PFSK-1 (cell line): ENCODE results near the gene BTG2.

ENCODE experiments used
- FOXP2 ChIP-seq: optimal IDR thresholded peaks from 2 replicates; pipeline ENCODE3; 2011; ENCODE audit warnings: borderline replicate concordance, control low read depth, inconsistent platforms; ENCODE audit not compliant: insufficient read depth; ENCODE audit errors: extremely low read length, extremely low read depth
- POLR2AphosphoS5 ChIP-seq: IDR thresholded peaks from 2 replicates; pipeline ENCODE4 v1.6.1; 2012; ENCODE audit warnings: low read depth, mild to moderate bottlenecking, control low read depth, low read length, moderate library complexity
- SIN3A ChIP-seq: IDR thresholded peaks from 2 replicates; pipeline ENCODE4 v1.6.1; 2012; ENCODE audit warnings: mild to moderate bottlenecking, low read length, moderate library complexity, borderline replicate concordance; ENCODE audit not compliant: insufficient read depth
- TAF1 ChIP-seq: IDR thresholded peaks from 2 replicates; pipeline ENCODE4 v1.6.1; 2012; ENCODE audit warnings: low read length, control low read depth, borderline replicate concordance; ENCODE audit not compliant: insufficient read depth
- TF ChIP-seq, protein P1 (sequence below), 2 experiments: IDR thresholded peaks; 2 replicates each; pipeline versions ENCODE4 v1.6.1 to v1.8.0; 2011 to 2012; ENCODE audit warnings: low read depth in 2 of 2, low read length in 2 of 2, control low read depth in 1 of 2, inconsistent platforms in 1 of 2, mild to moderate bottlenecking in 1 of 2, moderate library complexity in 1 of 2; ENCODE audit not compliant: insufficient read depth in 1 of 2

The BTG2 gene

DNA sequence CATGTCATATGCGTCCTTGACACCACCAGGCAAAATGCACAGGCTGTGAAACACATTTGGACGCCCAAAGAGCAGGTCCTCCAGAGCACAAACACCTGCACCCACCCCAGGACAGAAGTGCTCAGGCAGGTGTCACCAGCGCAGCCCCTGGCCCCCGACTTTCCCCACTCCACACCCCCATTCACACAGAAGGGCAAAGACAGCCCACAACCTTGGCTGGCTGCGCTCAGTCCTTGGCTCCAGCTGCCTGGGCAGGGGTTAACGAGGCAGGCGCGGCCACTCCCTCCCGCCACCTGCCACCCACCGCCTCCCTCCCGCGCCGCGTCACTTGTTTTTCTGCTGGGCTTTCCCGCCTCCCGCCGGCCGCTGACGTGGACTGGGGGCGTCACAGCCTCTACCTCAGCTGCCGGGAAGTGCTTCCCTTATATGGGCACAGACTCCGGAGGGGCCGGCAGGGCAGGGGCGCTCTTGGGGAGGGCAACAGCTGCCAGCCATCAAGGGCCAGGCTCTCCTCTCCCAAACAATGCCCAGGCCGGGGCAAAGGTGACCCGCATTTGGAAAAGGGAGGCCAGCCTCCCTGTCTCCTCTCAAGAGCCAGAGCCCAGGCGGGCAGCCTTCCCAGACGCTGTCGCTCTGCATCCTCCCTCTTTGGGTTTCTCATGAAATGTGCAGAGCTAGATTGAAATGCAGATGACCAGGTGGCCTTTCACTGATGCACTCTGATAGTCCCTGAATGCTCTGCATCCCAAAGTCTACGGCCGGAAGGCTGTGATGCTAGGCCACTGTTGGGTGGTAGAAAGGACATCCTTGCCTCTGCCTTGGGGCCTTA lies 14.8 kb upstream of the BTG2 start:
- TF ChIP-seq FOXP2 (no peak), POLR2AphosphoS5 (no peak), TAF1 (no peak), SIN3A (no peak)
- TF ChIP-seq, protein P1, sequence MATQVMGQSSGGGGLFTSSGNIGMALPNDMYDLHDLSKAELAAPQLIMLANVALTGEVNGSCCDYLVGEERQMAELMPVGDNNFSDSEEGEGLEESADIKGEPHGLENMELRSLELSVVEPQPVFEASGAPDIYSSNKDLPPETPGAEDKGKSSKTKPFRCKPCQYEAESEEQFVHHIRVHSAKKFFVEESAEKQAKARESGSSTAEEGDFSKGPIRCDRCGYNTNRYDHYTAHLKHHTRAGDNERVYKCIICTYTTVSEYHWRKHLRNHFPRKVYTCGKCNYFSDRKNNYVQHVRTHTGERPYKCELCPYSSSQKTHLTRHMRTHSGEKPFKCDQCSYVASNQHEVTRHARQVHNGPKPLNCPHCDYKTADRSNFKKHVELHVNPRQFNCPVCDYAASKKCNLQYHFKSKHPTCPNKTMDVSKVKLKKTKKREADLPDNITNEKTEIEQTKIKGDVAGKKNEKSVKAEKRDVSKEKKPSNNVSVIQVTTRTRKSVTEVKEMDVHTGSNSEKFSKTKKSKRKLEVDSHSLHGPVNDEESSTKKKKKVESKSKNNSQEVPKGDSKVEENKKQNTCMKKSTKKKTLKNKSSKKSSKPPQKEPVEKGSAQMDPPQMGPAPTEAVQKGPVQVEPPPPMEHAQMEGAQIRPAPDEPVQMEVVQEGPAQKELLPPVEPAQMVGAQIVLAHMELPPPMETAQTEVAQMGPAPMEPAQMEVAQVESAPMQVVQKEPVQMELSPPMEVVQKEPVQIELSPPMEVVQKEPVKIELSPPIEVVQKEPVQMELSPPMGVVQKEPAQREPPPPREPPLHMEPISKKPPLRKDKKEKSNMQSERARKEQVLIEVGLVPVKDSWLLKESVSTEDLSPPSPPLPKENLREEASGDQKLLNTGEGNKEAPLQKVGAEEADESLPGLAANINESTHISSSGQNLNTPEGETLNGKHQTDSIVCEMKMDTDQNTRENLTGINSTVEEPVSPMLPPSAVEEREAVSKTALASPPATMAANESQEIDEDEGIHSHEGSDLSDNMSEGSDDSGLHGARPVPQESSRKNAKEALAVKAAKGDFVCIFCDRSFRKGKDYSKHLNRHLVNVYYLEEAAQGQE (IDR thresholded peaks at IDR 0.05; ENCODE audit: insufficient read depth in 1 of 2, low read depth in 2 of 2, low read length in 2 of 2) = no peak

DNA sequence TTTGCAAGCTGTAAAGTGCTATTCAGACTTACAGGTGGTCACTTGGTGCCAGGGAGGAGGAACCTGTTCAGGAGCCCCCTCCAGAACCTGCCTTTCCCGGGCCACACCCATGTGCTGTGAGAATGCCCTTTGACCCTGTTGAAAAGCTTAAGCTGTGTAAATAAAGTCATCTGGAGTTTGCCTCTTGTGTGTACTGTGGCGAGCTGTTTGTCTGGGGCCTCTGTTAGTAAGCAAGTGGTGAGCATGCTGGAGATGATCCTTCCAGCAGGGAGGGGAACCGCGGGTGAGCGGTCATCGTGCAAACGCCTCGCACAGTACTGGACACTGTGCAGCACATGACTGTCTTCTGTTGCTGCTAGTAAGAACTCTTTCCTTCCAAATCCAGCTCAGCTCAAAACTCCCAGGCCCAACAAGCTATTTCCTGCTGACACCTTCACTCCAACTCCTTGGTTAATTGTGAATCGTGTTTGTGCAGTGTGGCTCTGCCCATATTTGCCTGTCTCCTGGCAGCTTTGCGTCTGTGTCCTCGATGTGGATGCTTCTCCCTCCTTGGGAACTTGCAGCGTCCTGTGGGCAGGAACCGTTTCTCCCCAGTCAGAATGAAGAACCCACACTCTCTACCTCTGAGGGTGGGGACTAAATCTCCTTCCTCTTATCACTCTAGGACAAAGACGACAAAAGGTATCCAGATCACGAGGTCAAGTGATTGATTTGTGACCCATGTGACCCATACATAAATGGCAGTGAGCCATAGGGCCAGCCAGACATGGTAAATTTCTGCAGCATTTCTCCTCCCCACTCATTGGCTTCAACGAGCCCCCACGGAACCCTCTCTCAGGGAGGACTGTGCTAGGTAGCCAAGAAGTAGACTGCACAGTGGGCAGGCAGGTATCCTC lies 13.9 kb upstream of the BTG2 start:
- TF ChIP-seq POLR2AphosphoS5 = no peak
- TF ChIP-seq, protein P1 (IDR thresholded peaks at IDR 0.05; ENCODE audit: insufficient read depth in 1 of 2, low read depth in 2 of 2, low read length in 2 of 2) = no peak
- no peak for TF ChIP-seq SIN3A
- no peak for TF ChIP-seq TAF1
- TF ChIP-seq FOXP2 = no peak

DNA sequence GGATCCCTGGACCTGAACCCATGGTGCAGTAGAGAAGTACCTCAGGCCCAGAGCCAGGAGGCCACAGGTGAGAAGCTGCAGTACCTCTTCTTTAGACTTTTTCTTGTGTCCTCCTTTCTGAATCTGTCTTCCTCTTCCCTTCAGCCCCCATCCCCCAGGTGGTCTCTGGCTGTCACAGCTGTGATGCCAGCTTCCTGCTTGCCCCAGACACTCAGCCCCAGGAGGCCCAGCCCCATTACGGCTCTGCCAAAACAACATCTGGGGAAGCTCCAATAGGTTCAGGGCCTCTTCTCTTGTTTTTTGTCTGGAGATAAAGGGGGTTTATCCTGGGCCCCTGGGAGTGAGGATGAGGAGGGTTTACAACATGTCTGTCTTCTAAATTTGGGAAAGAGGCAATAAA lies 9.5 kb upstream of the BTG2 start:
- TF ChIP-seq FOXP2 (no peak), SIN3A (no peak), TAF1 (no peak), POLR2AphosphoS5 (no peak)
- TF ChIP-seq, protein P1 (IDR thresholded peaks at IDR 0.05; ENCODE audit: insufficient read depth in 1 of 2, low read depth in 2 of 2, low read length in 2 of 2) = no peak

DNA sequence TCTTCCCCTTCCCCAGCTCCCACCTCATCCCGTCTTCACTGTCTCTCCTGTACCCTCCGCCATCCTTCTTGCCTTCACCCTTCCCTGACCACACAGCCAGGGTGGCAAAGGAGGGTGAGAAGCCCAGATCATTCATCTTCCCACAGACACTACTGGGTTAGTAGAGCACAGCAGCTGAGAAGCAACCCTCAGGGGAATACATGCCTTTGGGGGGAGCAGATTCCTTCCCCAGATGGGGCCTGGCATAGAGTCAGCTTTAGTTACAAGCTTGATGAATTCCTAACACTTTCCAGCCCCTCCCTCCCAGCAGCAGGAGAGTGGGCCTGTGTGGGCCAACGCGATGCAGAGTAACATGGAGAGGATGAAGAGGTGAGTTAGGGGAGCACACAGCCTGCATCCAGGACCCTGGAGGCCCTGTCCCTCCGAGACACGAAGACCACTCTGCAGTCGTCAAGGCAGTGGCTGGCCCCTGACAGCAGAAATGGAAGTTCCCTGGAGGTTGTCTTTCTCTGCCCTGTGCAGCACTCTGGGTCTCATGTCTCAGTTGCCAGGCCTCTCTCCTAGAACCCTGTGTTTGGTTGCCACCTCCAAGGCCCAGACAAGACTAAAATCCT lies 8.8 kb upstream of the BTG2 start:
- TF ChIP-seq SIN3A = no peak
- TF ChIP-seq TAF1 = no peak
- TF ChIP-seq FOXP2 = no peak
- TF ChIP-seq POLR2AphosphoS5 = no peak
- TF ChIP-seq, protein P1 (IDR thresholded peaks at IDR 0.05; ENCODE audit: insufficient read depth in 1 of 2, low read depth in 2 of 2, low read length in 2 of 2) = no peak
